Renal cortical epithelial cell (primary cell): ENCODE measurements around the gene NETO2. TPM values are rescaled to one million over a fixed set of nuclear protein-coding genes. Genes with fewer than 3 reads are reported as not detected.
"Not testable (repeated sequence)": the region's sequence is repeated elsewhere in the genome, so short reads cannot be mapped to it uniquely, and the experiment has no call there.

ENCODE experiments used
- DNase-seq: peaks from one replicate; pipeline ENCODE4 v3.0.0-alpha.2; 2011; ENCODE audit warnings: low read depth
- total RNA-seq: library from RNA; depleted of rRNA; stranded (reverse); fragments of >200 nt; gene quantifications from 2 replicates; pipeline ENCODE4 v1.2.3, GENCODE V29; 2014

NETO2 gene, protein sequence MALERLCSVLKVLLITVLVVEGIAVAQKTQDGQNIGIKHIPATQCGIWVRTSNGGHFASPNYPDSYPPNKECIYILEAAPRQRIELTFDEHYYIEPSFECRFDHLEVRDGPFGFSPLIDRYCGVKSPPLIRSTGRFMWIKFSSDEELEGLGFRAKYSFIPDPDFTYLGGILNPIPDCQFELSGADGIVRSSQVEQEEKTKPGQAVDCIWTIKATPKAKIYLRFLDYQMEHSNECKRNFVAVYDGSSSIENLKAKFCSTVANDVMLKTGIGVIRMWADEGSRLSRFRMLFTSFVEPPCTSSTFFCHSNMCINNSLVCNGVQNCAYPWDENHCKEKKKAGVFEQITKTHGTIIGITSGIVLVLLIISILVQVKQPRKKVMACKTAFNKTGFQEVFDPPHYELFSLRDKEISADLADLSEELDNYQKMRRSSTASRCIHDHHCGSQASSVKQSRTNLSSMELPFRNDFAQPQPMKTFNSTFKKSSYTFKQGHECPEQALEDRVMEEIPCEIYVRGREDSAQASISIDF
- 20.1 and 31.6 TPM in 2 replicates for total RNA-seq

DNA sequence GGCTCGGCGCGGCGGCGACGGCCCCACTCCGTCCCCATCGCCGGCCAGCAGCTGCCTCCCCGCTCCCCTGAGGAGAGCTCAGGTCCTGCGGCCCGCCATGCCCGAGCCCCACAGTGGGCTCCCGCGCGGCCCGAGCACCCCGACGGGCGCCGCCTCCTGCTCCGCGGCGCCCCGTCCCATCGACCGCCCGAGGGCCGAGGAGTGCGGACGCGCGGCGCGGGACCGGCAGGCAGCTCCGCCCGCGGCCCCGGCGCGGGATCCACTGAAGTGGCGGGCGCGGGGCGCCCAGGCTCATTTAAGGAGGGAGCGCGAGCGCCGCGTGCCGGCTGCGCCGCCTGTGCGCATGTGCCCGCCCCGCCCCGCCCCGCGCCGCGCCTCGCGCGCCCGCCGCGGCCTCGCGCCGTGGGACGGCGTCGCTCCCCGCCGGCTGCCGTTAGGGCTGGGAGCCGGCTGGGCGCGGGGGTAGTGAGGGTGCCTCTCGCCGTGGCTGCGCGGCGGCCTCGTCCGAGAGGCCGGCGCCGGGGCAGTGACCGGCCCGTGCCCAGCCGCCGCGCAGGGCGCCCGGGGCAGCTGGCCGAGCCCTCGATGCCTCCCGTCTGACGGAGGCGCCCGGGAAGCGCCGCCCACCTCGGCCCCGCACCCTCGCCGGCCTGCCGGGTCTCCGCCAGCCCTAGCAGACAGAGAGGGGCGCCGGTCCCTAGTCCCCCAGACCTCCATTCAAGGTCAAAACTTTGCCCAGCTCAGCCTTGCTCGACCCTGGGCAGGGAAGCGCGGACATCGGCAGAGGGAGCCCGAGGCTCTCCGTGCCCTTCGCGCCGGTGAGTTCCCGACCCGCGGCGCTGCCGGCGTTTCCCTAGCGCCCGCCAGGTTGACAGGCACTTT is at the start of gene NETO2:
Gene NETO2 (minus strand): TSS at position 269 of the 882 bp plus-strand sequence. CDS start 333 bp downstream, outside the sequence.
- DNase-seq = peak; percentile 17

DNA sequence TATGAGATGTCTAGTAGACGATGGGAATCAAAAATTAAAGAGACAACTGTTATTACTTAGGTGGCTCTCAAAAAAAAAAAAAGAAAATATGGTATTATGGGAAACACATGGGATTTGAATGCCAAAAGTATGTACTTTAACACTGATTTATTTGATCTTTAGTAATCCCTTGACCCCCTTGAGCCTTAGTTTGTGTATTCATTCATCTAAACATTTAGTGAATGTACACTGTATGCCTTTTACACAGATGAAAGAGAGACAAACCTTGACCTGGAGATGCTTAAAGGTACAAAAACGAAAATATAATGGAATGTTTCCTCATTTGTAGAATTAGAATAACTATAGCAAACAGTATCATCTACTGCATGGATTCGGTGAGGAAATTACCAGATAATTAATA is 38.6 kb upstream of the NETO2 start:
- DNase-seq = no peak

DNA sequence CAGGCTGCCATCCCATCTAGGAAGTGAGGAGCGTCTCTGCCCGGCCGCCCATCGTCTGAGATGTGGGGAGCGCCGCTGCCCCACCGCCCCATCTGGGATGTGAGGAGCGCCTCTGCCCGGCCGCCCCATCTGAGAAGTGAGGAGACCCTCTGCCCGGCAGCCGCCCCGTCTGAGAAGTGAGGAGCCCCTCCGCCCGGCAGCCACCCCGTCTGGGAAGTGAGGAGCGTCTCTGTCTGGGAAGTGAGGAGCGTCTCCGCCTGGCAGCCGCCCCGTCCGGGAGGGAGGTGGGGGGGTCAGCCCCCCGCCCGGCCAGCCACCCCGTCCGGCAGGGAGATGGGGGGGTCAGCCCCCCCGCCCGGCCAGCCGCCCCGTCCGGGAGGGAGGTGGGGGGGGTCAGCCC is 37.3 kb upstream of the NETO2 start:
- DNase-seq = not testable (repeated sequence)

DNA sequence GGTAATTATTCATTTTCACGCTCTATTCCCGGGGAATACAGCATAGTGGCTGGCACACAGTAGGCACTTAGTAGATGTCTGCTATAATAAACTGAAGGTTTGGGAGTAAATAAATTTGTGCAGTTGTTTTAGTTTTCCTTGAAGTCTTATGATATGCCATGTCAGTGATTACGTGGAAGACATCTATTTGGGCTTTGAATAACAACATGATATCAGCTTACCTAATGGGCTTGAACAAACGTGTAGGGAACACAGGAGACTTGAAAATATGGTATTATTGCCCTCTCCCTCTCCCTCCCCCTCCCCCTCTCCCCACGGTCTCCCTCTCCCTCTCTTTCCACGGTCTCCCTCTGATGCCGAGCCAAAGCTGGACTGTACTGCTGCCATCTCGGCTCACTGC is 36.3 kb upstream of the NETO2 start:
- DNase-seq = no peak

DNA sequence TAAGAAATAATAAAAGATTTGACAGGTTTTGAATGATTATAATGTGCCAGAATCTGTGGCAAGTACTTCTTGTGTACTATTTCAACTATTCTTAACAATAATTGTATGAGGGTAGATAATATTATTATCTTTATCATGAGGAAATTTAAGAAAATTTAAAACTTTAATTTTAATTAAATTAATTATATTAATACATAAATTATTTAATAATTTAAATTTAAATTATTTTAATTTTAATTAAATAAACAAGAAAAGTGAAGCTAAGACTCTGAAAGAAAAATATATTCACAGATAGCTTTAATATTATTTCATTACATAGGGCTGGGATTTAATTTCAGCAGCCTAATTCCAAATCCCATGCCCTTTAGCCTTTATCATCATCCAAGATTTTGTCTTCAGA is 31.4 kb upstream of the NETO2 start:
- no peak for DNase-seq

DNA sequence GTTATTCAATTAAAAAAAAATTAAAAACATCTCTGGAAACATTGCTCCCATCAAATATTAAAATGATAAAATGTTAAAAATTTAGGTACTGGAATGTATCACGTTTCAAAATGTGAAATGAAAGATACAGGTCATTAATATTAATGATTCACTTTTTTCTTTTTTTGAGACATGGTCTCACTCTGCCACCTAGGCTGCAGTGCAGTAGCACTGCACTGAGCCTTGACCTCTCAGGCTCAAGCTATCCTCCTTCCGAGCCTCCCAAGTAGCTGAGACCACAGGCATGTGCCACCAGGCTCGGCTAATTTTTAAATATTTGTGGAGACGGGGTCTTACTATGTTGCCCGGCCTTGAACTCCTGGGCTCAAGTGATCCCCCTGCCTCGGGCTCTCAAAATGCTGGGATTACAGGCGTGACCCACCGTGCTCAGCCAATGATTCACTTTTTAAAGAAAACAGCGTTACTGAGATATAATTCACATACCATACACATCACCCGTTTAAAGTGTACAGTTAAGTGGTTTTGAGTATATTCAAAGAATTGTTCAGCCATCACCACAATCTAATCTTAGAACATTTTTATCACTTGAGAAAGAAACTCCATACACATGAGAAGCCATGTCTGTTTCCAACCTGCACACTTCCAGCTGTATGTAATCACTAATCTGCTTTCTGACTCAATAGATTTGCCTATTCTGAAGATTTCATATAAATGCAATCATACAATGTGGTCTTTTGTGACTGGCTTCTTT is 19.1 kb upstream of the NETO2 start:
- no peak for DNase-seq

DNA sequence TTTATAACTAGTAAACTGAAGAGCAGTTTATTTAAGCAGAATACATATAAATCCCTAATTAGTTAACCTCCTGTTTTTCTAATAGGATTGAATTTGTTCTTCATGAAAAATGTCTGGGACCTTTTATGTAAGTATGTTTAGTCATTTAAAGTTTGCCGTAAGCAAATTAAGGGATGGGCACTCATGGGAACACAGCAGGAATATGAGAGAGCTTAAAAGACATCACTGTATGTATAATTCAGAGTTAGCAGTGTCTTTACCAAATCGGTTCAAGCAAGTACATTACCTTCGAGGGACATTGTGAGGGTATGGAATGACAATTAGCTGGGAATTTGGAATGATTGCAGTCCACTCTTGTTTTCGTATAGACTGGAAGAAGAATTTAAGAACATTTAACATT is 17.7 kb upstream of the NETO2 start:
- DNase-seq = no peak

DNA sequence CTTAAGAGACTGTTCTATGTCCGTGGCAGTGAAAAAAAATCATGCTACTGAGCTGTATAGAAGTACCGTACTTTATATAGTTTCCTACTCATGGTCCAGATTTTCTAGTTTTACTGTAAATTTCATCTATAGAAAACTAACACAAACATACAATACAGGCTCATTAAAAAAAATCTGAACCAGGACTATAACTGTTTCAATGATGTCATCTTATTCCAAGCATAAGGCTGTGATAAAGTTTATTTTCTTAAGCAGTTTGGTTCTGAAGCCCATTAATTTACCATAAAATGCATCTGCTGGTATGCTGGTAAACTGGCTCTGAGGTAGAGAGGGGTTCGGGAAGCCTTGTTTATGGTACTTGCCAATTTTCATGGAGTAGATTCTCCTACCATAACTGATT is 16.7 kb upstream of the NETO2 start:
- DNase-seq = no peak

DNA sequence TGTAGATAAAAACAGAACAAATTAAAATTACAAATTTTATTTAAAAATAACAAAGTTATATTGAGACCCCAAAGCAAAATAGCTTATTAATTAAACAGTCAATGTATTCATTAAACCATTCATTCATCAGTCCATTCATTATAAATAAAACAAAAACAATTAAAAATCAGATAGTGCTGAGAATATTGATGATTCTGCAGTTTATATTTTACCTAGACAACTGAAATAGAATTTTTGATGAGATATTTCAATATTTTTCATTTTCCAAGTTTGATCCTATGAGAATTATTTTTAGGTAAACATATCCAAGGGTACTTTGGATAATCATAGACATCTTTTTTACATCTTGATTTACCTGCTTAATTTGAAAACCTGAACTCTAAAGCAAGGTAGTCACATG is 15.2 kb upstream of the NETO2 start:
- no peak for DNase-seq

DNA sequence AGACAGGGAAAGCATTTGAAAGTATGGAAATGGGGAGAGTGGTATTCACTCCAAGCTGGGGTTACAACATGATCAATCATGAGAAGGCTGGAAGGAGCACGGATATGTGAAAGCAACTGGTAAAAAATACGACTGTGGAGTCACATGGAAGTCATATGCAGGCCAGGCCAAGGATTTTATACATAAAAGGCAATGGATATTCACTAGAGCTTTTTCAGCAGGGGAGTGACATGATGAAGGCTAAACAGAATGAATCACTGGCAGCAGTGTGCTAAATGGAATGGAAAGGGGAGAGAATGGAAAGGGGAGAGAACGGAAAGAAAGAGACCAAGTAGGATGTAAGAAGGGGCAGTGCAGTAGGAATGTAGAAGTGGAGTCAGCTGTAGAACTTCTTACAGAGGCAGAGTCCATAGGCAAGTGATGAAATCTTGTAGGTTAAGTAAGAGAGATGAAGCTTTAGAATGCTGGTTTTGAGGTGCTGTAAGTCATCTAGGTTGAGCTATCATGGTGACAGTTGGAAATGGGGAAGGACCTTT is 13.0 kb upstream of the NETO2 start:
- DNase-seq = no peak

DNA sequence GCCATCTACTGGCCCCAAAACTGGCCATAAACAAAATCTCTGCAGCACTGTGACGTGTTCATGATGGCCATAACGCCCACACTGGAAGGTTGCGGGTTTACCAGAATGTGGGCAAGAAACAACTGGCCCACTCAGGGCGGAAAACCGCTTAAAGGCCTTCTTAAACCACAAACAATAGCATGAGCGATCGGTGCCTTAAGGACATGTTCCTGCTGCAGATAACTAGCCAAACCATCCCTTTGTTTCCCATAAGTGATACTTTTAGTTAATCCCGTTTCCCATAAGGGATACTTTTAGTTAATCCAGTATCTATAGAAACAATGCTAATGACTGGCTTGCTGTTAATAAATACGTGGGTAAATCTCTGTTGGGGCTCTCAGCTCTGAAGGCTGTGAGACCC is 8.8 kb upstream of the NETO2 start:
- not testable (repeated sequence) for DNase-seq

DNA sequence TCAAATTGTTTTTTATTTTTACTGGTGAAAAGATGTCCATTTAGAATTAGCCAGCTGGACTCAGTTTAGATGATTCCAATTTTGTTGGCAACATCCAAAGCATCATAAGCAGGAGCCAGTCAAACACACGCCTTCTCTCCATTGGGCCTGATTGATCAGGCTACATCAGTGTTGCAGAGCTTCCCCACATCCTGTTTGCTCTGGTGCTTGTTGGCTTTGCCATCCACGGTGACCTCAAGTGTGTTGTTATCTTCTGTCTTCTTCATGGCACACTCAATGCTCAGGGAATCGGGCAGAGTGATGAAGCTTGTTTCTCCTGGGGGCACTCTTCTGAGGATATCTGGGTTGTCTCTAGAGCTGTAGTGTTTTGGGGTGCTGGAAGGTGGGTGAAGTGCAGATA is 6.3 kb upstream of the NETO2 start:
- DNase-seq = no peak

DNA sequence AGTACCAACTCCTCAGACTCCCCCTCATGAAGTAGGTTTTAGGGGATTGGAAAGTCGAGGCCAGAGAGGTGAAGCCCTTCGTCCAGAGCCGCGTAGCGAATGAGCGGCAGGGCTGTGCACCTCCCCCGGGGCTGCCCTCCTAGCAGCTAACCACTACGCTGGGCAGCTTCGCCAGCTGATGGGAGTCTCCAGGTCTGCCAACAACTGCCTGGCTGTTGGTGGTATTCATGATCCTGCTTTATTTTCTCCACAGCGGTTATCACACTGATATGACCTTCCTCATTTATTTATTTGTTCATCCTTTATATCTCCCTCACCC is 773 bp upstream of the NETO2 start:
- DNase-seq = no peak

DNA sequence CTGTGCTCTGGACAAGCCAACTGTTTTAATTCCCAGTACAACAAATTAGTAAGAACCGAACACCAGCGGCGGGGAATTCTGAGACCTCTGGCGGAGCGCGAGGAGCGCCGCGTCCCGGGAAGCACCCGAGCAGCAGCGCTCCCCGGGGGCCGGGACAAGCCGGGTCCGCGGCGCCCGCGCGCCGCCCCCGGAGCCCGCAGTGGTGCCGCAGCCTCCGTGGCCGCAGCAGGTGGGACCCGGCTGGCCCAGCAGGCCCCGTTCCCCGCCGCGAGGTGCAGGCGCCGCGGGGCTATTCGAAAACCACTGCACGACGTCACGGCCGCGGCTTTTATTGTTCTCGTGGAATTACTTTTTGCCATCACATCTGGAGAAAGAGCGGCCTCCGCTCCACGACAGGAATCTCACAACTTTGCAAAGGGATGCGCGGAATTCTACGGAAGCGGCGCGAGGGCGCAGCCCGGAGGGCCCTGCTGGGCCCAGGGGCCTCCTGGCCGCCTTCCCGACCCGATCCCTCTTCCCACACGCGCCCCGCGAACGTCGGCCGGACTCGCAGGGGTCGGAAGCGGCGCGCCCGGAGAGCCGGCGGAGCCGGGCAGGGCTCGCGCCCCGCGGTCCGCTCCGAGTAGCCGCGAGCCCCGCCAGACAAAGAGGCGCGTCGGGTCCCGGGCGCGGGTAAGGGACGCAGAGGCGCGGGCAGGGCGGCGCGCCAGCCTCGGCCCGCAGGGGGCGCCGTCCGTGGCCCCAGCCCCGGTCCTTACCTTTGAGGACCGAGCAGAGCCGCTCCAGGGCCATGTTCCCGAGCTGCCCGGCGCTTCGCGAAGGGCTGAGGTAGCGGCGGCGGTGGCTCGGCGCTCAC is 696 bp downstream of the NETO2 start:
- peak; percentile 16 for DNase-seq

DNA sequence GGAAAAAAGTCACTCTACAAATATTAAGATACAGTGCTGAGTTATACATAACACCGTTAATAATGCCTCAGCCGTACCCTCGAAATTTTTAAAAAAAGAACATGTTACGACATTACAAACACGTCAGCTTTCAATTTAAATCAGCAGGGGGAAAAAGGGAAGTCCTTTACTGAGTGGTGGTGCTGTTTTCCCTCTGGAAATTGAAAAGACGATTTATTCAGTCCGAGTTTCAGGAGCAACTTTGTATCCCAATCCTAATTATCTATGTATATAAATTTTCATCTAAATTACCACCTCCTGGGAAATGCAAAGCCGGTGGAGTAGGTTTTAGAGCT is 1.3 kb downstream of the NETO2 start:
- DNase-seq = peak; percentile 37

DNA sequence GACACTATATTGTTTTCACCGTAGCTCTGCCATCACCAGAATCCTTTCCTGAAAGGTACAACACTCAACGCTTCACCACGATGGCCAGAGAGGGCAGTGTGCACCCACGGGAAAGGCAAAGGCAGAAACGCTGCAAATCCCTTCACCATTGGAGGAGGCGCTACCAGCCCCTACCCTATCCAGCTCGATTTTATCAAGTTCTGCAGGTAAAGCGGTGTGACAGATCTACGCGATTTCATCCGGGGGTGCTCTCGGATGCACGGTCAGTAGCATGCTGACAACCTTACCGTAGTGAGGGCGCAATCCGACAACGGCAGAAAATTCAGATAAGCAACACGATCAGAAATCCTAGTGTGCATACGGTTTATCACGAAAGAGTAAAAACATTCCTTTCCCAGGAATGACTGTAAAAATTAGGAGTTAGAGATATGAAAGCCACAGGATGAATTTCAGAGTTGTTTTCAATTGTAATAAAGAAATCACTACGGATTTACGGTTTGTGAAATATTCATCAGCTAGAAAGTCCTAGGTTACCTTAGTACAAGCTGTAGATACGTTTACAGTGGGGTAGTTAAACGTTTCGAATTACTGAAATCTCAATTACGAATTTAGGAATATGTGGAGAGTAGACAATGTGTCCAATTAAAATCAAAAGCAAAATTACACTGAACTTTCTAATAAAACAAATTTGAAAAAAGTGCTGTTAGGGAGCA is 1.8 kb downstream of the NETO2 start:
- peak; percentile 84 for DNase-seq

DNA sequence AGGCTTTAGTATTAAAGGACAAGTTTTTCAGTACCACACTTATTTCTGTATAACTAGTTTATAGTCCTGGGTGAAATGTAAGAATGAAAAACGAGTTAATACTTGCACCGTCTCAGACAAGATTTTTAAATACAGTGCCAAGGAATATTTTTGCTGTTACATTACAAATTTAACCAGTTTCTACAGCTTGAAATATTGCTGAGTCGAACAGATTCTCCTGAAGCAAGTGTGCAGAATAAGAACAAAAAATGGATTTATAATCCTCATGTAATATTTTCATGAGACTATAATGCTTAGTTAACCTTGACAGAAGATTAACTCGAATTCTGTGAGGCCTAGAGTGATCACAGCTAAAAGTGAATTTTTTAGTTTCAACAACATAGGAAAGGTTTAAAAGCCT is 3.1 kb downstream of the NETO2 start:
- DNase-seq = no peak

DNA sequence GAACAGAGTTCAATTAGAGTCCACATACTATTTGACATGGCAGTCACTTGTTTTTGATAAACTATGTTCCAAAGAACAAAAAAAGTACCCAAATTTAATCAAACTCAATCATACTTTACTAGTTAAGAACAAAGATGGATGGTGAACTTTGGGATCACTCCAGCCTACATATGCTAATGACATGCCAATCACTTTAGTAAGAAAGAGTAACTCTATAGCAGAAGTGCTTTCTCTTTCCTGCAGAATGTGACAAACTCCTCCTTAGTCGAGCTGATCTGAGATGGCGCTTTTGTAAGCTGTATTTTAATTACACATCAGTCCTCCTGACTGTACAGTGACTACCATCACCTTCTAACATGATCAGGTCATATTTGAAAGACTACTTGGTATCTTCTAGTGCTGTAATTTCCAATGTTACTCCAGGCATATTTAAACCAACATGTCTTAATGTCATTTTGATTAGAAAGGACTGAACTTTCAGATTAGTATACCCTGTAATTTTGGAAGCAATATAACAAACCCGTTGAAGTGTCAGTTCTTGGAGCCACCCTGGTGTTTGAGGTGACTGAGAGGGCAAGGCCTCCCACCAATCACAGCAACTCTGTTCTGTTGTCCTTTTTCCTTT is 4.1 kb downstream of the NETO2 start:
- peak; percentile 61 for DNase-seq

DNA sequence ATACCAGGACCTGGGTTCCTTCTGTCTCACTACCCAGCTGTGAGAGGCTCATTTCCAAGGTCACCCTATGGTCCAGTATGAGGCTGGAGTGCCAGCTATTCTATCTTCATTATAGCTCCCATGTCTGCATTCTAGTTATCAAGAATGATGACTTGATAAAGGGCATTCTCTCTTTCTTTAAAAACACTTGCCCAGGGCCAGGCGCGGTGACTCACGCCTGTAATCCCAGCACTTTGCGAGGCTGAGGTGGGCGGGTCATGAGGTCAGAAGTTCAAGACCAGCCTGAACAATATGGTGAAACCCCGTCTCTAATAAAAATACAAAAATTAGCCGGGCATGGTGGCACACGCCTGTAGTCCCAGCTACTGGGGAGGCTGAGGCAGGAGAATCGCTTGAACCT is 5.8 kb downstream of the NETO2 start:
- DNase-seq = not testable (repeated sequence)
